CD4-positive, alpha-beta T cell treated with Interleukin-6 at 100 ng/mL for 8 hours (primary cell): ENCODE results near the gene POLR2M.
A peak's percentile ranks its signal among the peaks of the same experiment; 100 is the strongest.

Experiments
- DNase-seq: peaks from one replicate; pipeline ENCODE4 v3.0.0-alpha.2; 2020; ENCODE audit warnings: mixed read lengths, low spot score

POLR2M gene

DNA sequence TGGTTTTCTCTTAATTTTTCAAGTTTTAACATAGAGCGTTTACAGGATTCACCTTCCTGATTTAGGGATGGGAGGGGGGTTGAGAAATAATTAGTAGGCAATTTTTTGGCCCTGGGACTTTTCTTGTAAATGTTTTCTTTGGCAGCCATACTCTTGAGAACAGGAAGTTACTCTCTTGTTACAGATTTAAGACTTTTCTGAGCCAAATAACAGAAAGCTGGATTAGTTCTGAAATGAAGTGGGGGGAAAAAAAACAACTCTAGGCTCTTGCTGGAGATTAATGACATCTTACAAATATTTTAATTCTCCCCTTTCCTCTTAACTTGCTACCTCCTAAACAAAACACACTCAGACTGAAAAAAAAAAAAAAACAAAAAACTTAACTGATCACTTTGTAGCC lies 13.8 kb upstream of the POLR2M start:
- DNase-seq: no peak

DNA sequence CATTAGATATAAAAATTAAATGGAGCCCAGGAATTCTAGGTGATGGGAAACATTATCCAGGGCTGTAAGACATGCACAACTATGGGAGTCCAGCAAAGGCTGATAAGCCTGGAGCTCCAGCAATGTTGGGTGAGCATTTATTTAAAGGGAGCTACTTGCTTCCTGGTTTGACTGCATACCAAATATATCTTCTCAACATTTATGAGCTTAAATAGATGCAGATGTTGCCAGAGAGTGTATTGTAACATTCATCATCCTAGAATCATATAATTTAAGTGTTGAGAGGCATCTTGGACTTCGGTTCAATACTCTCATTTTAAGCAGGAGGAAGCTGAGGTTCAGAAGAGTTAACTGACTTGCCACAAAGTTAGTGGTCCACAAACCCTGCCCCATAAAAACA lies 12.2 kb upstream of the POLR2M start:
- no peak for DNase-seq

DNA sequence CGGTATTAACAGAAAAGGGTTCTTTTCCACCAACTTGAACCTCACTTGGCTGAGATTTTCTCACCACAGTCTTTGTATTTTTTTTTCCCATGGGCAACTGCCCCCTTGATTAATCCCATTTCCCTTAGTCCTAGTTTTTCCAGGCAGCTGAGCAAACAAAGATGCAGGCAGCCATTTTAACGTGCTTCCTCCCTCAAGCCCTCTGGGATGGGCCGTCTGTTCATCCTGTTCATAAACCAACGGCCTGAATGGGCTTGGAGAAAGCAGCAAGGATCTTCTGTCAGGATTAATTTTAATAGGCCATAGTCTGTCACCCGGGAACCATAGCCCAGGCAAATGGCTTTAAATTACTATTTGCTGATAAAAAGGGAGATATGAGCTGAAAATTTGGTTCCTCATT lies 10.4 kb upstream of the POLR2M start:
- DNase-seq: no peak

DNA sequence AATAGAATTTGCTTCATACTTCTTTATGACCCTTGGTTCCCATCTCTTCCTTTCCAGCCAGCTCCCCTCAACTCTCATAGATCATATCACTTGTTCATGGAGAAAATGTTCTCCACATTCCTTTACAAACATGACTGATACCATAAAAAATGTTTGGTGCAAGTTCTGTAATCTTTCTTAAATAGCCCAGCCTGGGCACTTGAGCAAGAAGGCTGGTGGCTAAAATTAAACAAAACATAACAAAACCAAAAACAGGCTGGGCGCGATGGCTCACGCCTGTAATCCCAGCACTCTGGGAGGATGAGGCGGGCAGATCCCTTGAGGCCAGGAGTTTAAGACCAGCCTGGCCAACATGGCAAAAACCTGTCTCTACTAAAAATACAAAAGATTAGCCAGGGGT lies 8.9 kb upstream of the POLR2M start:
- DNase-seq: no peak

DNA sequence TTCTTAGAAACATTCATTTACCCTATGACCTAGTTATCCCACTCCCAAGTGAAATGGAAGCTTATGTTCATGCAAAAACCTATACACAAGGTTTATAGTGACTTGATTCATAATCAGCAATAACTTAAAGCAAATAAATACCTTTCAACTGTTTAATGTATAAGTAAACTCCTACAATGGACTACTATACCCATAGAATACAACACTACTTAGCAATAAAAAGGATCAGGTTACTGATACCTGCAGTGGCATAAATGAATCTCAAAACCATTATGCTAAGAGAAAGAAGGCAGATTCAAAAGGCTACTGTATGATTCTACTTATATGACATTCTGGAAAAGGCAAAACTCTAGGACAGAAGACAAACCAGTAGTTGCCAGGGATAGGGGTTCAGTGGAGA lies 8.3 kb upstream of the POLR2M start:
- no peak for DNase-seq

DNA sequence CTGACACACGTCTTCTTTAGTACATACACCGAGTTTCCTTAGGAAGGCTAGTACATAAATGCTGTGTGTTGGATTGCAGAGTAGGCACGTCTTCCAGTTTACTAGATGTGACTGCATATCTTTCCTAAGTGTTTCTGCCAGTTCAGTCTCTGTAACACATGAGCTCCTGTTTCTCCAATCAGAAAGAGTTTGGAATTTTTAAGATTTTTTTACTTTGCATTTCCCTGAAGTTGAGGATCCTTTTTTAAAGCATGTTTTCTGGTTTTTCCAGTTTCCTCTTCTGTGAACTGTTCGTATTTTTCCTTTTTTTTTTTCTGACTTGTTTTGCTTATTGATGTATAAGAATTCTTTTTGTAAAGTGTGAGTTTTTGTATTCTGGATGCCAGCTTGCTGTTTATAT lies 7.5 kb upstream of the POLR2M start:
- DNase-seq: no peak

DNA sequence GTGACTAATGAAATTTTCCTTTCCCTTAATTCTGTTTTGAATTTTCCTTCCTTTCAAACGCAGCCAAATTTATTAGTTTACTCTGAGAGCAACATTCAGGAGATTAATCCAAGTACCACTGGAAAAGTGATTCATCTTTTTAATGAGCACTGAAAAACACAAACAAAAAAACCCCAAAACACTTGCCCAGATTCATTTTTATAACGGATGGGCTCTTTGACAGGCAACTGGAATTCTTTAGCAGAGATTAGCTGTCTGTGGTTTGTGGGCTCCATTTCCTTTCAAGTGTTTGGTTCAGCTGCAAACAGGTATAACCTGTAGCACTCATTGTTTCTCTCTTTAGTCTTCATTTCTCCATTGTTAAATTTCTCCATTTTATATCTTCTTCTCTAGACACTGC lies 3.1 kb upstream of the POLR2M start:
- peak; percentile 64 for DNase-seq

DNA sequence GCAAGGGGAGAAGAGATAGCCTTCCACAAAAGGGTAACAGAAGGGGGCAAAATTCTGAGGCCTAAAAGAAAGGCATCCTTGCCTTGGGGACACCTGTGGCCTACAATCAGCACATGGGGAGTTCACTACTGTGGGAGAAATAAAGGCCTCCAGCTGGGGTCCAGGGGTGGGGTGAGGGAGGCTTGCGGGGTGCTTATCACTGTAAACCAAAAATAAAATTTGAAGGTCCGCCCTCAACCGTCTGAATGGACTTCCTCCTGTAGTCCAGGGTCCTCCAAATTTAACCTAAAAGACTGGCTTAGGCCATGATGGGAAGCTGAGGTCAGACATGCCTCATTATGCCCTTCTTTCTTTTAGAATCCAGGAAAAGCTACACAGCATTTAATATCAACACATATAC lies 2.1 kb upstream of the POLR2M start:
- no peak for DNase-seq

DNA sequence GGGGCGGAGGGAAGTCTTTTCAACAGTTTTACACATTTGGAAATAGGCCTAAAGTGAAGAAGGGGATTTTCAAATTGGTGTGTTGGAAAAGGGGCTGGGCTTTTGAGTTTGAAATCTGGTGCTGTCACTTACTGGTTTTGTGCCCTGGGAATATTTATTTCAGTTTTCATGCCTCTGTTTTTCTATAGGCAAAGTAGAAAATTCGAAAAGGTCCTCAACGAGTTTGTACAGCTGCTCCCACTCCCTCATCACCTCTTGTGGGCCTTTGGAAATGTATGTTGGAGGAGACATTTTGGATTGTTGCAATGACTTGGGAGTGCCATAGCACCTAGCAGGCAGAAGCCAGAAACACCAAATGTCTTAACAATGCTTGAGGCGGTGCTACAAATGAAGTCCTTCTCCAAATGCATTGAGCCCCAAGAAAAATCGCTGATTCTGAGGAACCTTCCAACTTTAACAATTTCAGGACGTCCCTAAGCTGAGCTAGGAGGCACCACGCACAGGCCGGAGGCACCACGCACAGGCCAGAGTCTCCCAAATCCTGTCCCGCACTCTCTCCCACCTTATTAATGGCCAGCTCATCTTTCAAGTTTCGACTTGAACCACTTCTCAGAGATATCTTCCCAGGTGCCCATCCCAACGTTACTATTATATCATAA lies 639 bp upstream of the POLR2M start:
- no peak for DNase-seq

DNA sequence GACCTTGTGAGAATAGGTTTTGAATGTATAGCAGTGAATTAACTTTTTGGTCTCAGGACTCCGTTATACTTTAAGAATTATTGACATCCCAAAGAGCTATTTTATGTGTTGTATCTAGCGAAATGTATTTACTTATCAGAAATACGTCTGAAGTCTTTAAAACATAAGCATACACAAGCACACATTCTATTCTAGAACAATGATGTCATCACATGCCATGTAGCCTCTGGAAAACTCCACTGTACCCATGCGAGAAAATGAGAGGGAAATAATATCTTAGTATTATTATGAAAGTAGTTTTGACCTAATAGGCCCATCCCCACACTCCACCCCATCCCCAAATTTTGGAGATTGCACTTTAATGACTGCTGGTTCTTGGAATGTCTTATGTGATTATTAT lies 1.5 kb downstream of the POLR2M start:
- no peak for DNase-seq

DNA sequence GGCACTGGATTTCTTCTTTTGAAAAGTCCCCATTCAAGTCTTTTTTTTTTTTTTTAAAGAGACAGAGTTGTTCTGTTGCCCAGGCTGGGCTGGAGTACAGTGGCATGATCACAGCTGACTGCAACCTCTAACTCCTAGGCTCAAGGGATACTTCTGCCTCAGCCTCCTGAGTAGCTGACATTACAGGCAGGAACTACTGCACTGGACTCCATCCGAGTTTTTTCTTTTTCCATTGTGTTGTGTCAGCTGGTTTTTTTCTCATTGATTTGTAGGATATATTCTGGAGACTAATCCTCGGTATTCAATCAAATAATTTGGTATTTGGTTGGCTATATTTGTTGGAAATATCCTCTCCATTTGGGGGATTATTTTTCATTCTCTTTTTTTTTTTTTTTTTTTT lies 11.8 kb downstream of the POLR2M start:
- no peak for DNase-seq

DNA sequence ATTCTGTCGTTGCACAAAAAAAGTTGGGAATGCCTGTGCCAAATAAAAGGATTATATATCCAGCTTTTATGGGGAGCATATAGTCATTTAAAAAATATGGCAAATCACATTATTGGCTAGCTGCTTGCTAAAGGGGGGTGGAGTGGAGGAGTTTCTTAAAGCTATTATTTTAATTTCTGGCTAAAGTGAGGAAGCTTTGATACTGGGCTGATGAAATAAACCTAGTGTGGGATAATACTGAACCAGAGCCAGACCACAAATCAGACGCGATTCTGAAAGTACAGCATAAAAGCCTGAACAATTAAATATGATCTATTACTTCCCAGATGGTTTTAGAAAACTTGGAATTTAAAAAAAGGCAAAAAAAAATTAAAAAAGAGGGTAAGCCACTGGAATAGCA lies 14.4 kb downstream of the POLR2M start:
- no peak for DNase-seq

DNA sequence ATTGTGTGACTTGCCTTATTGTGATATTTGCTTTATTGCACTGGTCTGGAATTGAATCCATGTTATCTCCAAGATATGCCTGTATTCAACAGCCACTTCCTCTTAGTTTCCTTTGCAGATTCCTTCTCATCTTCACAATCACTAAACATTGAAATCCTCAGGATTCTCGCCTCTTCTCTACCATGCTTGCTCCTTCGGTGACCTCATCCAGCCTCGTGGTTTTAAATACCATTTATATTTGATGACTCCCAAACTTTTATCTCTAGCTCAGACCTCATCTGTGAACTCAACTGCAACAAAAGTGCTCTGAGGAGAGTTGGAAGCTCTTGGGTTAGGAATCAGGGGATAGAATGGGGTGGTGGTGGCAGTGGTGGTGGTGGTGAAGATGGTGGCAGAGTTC lies 19.9 kb downstream of the POLR2M start:
- DNase-seq: no peak

DNA sequence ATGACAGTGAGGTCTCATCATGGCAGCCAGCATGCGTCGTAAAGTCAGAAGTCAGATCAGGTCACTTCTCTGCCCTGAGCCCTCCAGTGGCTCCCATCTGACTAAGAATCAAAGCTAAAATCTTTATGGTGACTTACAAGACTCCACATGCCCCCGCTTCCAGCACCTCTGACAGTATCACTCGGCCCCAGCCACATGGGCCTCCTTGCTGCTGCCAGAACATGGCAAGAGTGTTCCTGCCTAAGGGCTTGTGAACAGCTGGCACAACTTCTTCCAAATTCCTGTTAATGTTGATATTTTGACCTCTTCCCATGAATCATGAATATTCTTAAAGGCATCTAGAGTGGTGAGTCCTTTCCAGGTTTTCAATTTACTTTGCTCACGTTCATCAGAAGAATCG lies 20.5 kb downstream of the POLR2M start:
- no peak for DNase-seq

DNA sequence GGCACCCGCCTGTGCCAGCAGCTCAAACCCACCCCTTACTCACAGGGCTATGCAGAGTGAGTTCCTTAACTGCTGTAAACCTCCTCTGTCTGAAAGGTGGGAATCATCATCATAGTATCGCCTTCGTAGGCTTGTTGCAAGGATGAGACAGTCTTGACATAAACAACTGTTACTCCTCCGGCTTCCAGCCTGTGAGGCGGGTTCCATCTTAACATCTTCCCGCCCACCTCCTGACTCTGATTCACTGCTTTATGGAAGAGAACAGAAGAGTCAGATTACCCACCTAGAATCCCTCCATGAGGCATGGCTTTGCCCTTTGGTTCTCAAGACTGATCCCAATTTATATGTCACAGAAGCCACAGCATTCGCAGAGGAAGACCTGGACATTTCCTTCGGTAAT lies 21.9 kb downstream of the POLR2M start:
- no peak for DNase-seq

DNA sequence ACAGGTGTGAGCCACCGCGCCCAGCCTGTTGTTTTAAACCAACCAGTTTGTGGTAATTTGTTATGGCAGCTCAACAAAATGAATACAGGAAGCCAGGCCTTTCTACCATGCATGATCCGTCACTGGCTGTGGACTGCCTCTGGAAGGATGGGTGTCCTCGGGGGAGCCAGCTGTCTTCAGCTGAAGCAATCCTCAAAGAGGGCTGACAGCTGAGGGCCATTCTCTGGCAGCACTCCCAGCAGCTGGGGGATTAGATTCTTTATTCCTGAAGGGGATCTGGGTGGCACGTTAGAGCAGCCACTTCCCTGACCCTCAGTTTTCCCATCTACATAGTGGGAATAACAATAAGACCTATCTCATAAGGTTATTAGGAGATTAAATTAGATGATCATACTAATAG lies 24.4 kb downstream of the POLR2M start:
- DNase-seq: no peak

DNA sequence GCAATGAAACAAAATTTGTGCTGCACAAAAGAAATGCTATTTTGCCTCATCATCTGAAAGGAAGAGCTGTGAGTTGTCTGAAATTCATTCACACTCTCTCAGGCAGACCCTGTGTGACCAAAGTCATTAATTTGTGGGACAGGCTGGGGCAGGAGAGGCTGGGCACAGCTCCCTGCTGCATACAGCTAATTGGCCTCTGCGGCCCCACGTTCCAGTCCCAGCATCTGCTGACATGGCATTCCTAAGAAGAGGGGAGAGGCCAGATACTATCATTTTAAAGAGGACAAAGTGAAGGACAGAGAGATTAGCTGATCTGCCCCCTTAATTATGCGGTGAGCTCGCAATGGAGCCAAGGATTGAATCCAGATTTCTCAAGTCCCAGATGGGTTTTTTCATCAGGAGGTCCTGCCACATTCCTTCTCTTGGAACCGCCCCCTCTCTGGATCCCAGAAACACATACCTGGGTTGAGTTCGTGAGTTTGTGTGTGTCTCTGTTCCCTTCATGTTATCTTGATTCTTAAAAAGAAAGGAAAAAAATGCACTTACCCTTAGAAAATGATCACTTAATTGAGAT lies 25.1 kb downstream of the POLR2M start:
- no peak for DNase-seq

DNA sequence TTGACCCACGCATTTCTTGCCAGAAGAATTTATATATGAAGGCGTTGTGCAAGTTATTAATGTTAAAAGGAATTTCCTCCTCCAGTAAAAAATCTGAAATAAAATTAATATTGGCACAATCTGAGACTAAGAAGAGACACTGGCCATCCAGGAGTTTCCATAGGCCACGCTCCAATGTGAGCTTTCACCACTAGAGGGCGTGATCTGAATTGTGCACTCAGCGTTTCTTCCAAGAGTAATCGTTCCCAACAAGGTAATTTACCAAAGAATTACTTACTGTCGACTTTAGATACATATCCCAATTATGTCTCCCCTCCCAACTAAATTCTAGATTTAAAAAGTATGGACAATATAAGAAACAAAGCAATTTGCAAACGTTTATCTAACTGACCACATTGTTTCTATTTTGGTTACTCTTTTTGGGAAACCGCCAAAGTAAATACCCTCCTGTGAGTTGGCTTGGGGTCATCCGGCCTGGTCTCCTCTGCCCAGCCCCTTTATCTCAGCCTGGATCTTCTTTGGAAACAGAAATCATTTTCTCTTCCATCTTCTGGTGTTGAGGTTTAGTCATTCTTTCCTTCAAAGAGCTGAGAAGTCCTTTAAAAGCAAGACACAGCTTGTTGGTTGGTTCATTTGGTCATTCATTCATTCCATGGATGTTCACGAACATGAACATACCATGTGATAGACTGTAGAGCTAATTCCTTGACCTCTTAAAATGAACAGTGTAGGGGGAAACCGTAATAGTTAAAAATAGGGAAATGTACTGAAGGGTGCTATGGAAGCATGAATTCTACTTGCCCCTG lies 26.2 kb downstream of the POLR2M start:
- peak; percentile 40 for DNase-seq

DNA sequence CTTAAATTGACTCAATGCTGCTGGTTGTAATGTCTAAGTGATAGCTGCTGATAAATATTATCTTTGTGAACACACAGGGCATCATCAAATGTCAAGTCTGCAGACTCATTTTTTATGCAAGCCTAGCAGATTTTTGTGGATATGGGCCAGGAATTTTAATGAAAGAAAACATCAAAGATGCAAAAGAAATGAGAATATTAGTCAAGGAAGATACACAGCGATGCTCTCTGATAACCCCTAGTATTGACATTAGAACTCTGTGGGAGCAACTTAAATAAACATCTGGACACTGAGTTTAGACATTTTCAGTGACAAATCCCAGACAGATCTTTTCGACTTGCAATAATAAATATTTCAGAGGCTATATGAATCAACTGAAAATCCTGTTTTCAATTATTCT lies 28.3 kb downstream of the POLR2M start:
- no peak for DNase-seq

DNA sequence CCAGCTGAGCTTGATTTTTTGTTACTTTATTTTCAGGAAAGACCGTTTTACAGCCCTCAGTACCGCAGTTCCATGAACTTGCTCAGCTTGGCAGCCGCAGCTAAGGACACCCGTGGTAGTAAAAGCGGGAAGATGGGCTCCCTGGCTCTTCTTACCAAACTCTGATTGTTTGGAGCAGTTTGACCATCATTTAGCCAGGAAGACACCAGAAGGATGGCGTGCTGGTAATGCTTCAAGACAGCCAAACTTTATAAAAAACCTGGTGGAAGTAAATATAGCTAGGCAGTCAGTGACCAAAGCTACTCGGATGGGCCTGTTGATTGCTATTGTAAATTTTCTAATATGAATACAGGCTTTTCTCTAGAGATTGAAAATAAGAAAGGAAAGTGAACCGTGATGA lies 28.9 kb downstream of the POLR2M start:
- no peak for DNase-seq

DNA sequence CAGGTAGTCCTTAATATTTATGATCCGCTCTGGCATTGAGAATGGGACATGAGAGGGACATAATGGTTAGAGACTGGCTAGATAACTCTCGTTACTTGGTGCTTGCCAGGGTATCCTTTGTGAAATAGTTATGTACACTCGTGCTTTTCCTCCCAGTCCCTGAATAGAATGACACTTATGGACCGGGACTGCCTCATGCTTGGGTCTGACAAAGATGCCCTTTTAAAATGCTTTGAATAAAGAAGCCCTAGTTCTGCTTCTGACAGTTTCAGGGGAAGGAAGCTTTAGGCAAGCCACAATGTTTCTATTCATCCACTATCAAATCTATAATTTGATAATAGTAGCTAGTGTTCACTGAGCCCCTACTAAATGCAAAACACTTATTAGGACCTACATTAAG lies 29.4 kb downstream of the POLR2M start:
- no peak for DNase-seq

DNA sequence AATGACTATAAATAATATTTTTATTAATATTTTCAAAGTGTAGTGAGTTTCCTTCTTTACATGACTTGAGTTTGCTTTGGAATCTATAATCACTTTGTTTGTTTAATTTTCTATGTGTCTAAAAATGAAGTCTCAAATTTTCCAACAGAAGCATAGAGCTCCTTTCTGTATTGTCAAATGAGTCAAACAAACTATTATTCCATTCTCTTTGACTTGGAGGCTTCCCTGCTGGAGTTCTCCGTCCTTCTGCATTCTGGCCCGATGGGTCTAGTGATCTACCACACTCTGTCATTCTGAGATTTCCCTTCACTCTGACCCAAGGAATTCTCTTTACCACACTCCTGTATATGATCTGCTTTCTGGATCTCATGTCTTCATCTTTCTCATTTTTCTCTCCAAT lies 30.1 kb downstream of the POLR2M start:
- no peak for DNase-seq

DNA sequence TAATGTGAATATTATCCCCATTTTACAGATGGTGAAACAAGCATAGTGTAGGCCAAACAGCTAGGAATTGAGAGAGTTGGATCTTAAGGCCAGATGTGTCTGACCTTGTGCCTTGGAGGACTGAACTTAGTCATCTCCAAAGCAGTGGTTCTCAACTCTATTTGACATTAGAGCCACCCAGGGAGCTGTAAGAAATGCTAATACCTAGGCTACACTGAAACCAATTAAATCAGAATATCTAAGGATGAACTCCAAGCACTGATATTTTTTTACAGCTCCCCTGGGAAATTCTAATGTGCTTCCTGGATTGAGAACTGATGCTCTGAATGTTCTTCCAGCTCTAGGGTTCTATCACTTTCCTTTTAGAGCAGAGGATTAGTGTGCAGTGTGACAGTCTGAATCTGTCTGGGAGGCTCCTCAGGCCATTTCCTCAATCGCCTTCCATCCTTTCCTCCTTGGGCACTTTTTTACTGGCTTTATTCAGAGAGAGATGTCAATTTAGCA lies 32.3 kb downstream of the POLR2M start:
- no peak for DNase-seq
